Right lobe of liver (tissue), 4 donors: Measurements from ENCODE around the gene POPDC3.

Experiments
- CTCF ChIP-seq, 4 donors: fragments of 200-600 bp in 3 of 4; fragments of 450-650 bp in 1 of 4; IDR thresholded peaks; one replicate each; pipeline versions ENCODE4 v1.5.1 to v1.8.0; 2016 to 2022; ENCODE audit warnings: antibody characterized with exemption in 4 of 4, mild to moderate bottlenecking in 2 of 4
- POLR2A ChIP-seq: fragments of 450-650 bp; IDR thresholded peaks from one replicate; pipeline ENCODE4 v1.6.1; 2017; ENCODE audit warnings: antibody characterized with exemption, mild to moderate bottlenecking
- donor health status: DM: no; HTN: no; CAD: no.
- donor health status: DM: no; HTN: no; CAD: no.
- donor health status: DM: no; HTN: yes; CAD: no.

- TF ChIP-seq CTCF (IDR thresholded peaks at IDR 0.05): no peak
- TF ChIP-seq POLR2A: no peak
Observed at GRCh38 chr6:105174512-105174911, 5.3 kb downstream of the POPDC3 start.
